Uterus (tissue), 2 donors: Measurements from ENCODE around the gene CDH13.

Experiments
- CTCF ChIP-seq, 4 experiments: fragments of 200-600 bp in 2 of 4; fragments of 450-650 bp in 2 of 4; sonication (generic) in 2 of 4; IDR thresholded peaks; one replicate each; pipeline ENCODE4 v1.5.1; 2016 to 2019; ENCODE audit warnings: antibody characterized with exemption in 4 of 4, mild to moderate bottlenecking in 2 of 4, moderate library complexity in 1 of 4
- POLR2A ChIP-seq, 2 donors: fragments of 450-650 bp; IDR thresholded peaks; one replicate each; pipeline ENCODE4 v1.6.1; 2016; ENCODE audit warnings: antibody characterized with exemption in 2 of 2, mild to moderate bottlenecking in 1 of 2, moderate library complexity in 1 of 2

GRCh38 chr16:83840060-83840617 lies 1213.4 kb downstream of the CDH13 start:
- no peak for TF ChIP-seq CTCF (IDR thresholded peaks at IDR 0.05)
- TF ChIP-seq POLR2A (IDR thresholded peaks at IDR 0.05), result no peak
